IPS-18c (cell line): ENCODE measurements around the gene CORT.
"Not testable (repeated sequence)": the region's sequence is repeated elsewhere in the genome, so short reads cannot be mapped to it uniquely, and the experiment has no call there.

ENCODE experiments used
- H3K4me3 ChIP-seq: 2 replicates; pipeline ENCODE4 v1.7.0; 2013; ENCODE audit warnings: low read depth, mild to moderate bottlenecking, low read length, moderate library complexity; ENCODE audit not compliant: insufficient read depth
- H3K9me3 ChIP-seq: one replicate; pipeline ENCODE4 v1.6.1; 2013; ENCODE audit warnings: mild to moderate bottlenecking, low read length, moderate library complexity; ENCODE audit not compliant: control insufficient read depth, insufficient read depth

The CORT gene, protein sequence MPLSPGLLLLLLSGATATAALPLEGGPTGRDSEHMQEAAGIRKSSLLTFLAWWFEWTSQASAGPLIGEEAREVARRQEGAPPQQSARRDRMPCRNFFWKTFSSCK

GRCh38 chr1:10449751-10450150, at the start of gene CORT:
TSS of gene CORT (plus strand) at chr1:10450031. CDS start at chr1:10450224, 193 bp downstream.
- Histone ChIP-seq H3K4me3 (no peak within 1 kb of the TSS), H3K9me3 (no peaks in the 10 kb centered on the region)

- Histone ChIP-seq H3K4me3 (no peak overlapping the region), H3K9me3 (peaks cover 2% of the 10 kb centered on the region)
These were observed 48.5 kb upstream of the CORT start for GRCh38 chr1:10401281-10401680.

GRCh38 chr1:10402729-10403274, 47.0 kb upstream of the CORT start:
- no peak overlapping the region for H3K4me3 ChIP-seq
- H3K9me3 ChIP-seq: peaks cover 2% of the 10 kb centered on the region

DNA sequence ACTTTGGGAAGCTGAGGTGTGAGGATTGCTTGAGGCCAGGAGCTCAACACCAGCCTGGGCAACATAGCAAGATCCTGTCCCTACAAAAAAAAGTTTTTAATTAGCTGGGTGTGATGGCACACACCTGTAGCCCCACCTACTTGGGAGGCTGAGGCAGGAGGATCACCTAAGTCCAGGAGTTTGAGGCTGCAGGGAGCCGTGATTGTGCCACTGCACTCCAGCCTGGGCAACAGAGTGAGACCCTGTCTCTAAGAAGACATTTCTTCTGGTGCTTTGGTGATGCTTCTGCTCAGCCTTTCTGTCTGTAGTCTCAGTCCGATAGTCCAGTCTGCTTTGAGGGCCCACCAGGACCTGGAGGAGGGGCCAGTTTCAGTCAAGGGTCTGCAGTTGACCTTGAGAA, 42.6 kb upstream of the CORT start:
- Histone ChIP-seq H3K4me3 (no peak overlapping the region), H3K9me3 (no peaks in the 10 kb centered on the region)

GRCh38 chr1:10415211-10415930, 34.5 kb upstream of the CORT start:
- no peaks in the 10 kb centered on the region for H3K9me3 ChIP-seq
- H3K4me3 ChIP-seq: no peak overlapping the region

- H3K9me3 ChIP-seq, H3K4me3 ChIP-seq: not testable (repeated sequence)
These were observed 33.9 kb upstream of the CORT start for GRCh38 chr1:10415967-10416366.

GRCh38 chr1:10418741-10419140, 31.1 kb upstream of the CORT start:
- not testable (repeated sequence) for H3K4me3 ChIP-seq, H3K9me3 ChIP-seq

DNA sequence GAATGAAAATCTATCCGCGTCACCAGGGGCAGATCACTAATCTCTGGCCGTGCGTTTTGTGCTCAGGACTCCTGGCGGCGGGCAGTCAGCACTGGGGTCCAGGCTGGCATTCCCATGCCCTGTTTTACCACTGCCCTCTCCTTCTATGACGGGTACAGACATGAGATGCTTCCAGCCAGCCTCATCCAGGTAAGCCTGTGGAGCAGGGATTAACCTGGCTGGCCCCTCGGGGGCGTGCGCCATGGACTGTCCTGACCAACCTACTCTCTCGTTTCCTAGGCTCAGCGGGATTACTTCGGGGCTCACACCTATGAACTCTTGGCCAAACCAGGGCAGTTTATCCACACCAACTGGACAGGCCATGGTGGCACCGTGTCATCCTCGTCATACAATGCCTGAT, 30.5 kb upstream of the CORT start:
- Histone ChIP-seq H3K9me3 (no peaks in the 10 kb centered on the region), H3K4me3 (no peak overlapping the region)

- no peak overlapping the region for H3K4me3 ChIP-seq
- H3K9me3 ChIP-seq: no peaks in the 10 kb centered on the region
These were observed 28.2 kb upstream of the CORT start for GRCh38 chr1:10421637-10422036.

DNA sequence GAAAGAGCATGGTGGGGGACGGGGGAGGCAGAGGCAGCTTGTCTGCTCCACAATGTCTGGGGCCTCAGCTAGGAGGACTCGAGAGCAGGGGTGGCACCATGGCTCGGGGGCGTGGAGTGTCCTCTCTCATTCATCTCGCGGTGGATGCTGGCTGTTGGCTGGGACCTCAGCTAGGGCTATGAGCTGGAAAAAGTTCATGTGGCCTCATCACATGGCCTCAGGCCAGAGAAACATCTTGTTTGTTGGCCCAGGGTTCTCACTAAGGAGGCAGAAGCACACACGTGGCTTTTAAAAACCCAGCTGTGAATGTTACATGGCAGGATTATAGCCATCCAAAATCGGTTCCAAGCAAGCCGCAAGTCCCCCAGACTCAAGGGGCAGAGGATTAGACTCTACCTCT, 25.8 kb upstream of the CORT start:
- no peaks in the 10 kb centered on the region for H3K9me3 ChIP-seq
- no peak overlapping the region for H3K4me3 ChIP-seq

GRCh38 chr1:10424651-10425050, 25.2 kb upstream of the CORT start:
- Histone ChIP-seq H3K4me3 (no peak overlapping the region), H3K9me3 (no peaks in the 10 kb centered on the region)

DNA sequence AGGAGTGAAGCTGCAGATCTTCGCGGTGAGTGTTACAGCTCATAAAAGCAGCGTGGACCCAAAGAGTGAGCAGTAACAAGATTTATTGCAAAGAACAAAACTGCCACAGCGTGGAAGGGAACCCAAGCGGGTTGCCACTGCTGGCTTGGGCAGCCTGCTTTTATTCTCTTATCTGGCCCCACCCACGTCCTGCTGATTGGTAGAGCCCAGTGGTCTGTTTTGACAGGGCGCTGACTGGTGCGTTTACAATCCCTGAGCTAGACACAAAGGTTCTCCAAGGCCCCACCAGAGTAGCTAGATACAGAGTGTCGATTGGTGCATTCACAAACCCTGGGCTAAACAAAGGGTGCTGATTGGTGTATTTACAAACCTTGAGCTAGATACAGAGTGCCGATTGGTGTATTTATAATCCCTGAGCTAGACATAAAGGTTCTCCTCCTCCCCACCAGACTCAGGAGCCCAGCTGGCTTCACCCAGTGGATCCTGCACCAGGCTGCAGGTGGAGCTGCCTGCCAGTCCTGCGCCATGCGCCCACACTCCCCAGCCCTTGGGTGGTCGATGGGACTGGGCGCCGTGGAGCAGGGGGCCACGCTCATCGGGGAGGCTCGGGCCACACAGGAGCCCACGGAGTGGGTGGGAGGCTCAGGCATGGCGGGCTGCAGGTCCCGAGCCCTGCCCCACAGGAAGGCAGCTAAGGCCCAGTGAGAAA, 23.9 kb upstream of the CORT start:
- not testable (repeated sequence) for H3K4me3 ChIP-seq, H3K9me3 ChIP-seq

DNA sequence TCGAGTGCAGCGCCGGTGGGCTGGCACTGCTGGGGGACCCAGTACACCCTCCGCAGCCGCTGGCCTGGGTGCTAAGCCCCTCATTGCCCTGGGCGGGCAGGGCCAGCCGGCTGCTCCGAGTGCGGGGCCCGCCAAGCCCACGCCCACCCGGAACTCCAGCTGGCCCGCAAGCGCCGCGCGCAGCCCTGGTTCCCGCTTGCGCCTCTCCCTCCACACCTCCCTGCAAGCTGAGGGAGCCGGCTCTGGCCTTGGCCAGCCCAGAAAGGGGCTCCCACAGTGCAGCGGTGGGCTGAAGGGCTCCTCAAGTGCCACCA, 23.3 kb upstream of the CORT start:
- not testable (repeated sequence) for H3K9me3 ChIP-seq, H3K4me3 ChIP-seq

GRCh38 chr1:10428984-10429383, 20.8 kb upstream of the CORT start:
- no peaks in the 10 kb centered on the region for H3K9me3 ChIP-seq
- no peak overlapping the region for H3K4me3 ChIP-seq

DNA sequence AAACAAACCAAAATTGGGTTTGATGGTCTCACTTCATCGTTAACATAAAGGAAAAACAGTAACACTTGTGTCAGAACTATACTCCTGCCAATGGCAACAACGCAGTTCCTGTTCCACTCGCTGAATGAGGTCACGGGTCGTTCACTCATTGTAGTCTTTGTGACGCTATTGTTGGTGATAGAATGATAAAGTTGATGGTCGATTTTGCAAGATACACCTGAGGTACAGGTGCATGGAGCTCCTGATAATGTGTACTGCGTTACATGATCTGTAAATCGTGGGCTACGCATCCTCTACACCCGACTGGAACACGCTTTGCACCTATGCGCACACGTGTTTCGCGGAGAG, 20.0 kb upstream of the CORT start:
- Histone ChIP-seq H3K9me3 (no peaks in the 10 kb centered on the region), H3K4me3 (peak overlapping the region; percentile 80)

DNA sequence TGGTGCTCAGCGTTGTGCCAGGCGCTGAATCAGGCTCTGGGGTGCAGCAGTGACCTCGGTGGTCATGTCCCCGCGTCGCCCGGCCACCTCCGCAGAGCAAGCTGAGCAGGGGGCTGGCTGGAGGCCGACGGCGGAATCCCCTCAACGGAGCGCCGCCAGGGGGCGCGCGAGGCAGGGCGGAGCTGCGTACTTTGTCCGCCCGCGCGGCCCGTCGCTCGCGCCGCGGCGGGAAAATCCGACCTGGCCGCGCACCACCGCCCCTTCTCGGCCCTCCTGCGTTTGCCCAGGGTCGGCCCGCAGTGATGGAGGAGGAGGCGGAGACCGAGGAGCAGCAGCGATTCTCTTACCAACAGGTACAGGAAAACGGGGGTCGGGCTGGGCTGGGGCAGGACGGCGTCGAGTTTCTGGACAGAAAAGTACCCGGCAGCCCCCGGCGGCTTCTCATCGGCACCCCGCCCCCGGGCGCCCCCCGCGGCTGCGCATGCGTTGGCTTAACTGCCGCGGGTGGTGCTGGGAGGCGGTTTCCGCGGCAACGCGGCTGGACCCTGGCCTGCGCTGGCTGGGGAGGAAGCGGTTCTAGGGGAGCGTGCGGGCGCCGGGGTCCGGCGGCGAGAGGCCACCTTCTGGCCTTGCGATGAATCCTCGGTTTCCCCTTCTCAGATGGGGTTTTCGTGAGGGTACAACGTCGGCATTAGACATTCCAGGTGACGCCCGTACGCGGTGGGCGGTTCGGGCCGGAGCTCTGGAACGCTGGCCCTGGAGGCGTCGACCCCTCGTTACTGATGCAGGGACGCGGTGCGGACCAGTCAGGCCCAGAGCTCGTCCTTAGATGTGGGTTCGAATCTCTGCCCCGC, 19.4 kb upstream of the CORT start, which contains the start of gene CENPS:
Gene CENPS (plus strand): TSS at position 218 of the 854 bp plus-strand sequence. CDS start 85 bp downstream, at position 303.
- no peaks in the 10 kb centered on the region for H3K9me3 ChIP-seq

GRCh38 chr1:10431070-10431730, 18.6 kb upstream of the CORT start:
- H3K4me3 ChIP-seq: peak overlapping the region; percentile 80
- no peaks in the 10 kb centered on the region for H3K9me3 ChIP-seq

More for the DNA sequence above, 19.4 kb upstream of the CORT start, which contains the start of gene CENPS:
- peak within 1 kb of the TSS; percentile 80 for H3K4me3 ChIP-seq
